AG09309 (cell line): Measurements from ENCODE around the gene C18orf63.
A peak's percentile ranks its signal among the peaks of the same experiment; 100 is the strongest.
"Not testable (repeated sequence)": the region's sequence is repeated elsewhere in the genome, so short reads cannot be mapped to it uniquely, and the experiment has no call there.

ENCODE experiments used
- DNase-seq: peaks from one replicate; pipeline ENCODE4 v3.0.0-alpha.2; 2010; ENCODE audit warnings: low read depth
- H3K4me3 ChIP-seq: 2 replicates; pipeline ENCODE4 v1.5.1; 2011; ENCODE audit warnings: mild to moderate bottlenecking, low read depth, low read length, moderate library complexity; ENCODE audit not compliant: control insufficient read depth
- CTCF ChIP-seq: IDR thresholded peaks from 2 replicates; pipeline ENCODE4 v1.5.1; 2011; ENCODE audit warnings: mild to moderate bottlenecking, low read depth, low read length, inconsistent platforms; ENCODE audit not compliant: insufficient read depth, control insufficient read depth; ENCODE audit errors: missing control alignments

Gene C18orf63

GRCh38 chr18:74314759-74315463 is 728 bp upstream of the C18orf63 start:
- DNase-seq = no peak
- no peak overlapping the region for H3K4me3 ChIP-seq
- no peak for TF ChIP-seq CTCF

GRCh38 chr18:74316257-74317170 is 875 bp downstream of the C18orf63 start:
- no peak for TF ChIP-seq CTCF
- DNase-seq = peak; percentile 80
- no peak overlapping the region for H3K4me3 ChIP-seq

- no peak for TF ChIP-seq CTCF
- DNase-seq = no peak
- H3K4me3 ChIP-seq = no peak overlapping the region
These were observed 10.6 kb downstream of the C18orf63 start for GRCh38 chr18:74326231-74326630.

GRCh38 chr18:74326791-74327190 is 11.2 kb downstream of the C18orf63 start:
- DNase-seq, H3K4me3 ChIP-seq: not testable (repeated sequence)

- DNase-seq = no peak
- no peak for TF ChIP-seq CTCF
- no peak overlapping the region for H3K4me3 ChIP-seq
These were observed 12.6 kb downstream of the C18orf63 start for GRCh38 chr18:74328206-74328605.

- TF ChIP-seq CTCF = no peak
- DNase-seq = no peak
- no peak overlapping the region for H3K4me3 ChIP-seq
These were observed 14.1 kb downstream of the C18orf63 start for GRCh38 chr18:74329688-74330205.

- no peak for DNase-seq
- no peak overlapping the region for H3K4me3 ChIP-seq
- peak; percentile 76 for TF ChIP-seq CTCF
These were observed 15.8 kb downstream of the C18orf63 start for GRCh38 chr18:74331404-74331803.
